Renal cortical epithelial cell (primary cell): ENCODE results near the gene APPL2. TPM values are rescaled to one million over a fixed set of nuclear protein-coding genes. Genes with fewer than 3 reads are reported as not detected.

Experiments used
- total RNA-seq: library from RNA; depleted of rRNA; stranded (reverse); fragments of >200 nt; gene quantifications from 2 replicates; pipeline ENCODE4 v1.2.3, GENCODE V29; 2014

Gene APPL2
- total RNA-seq, 1 donor from 2014 or later, result 111 TPM

Other genes starting within 250 kb of the APPL2 start
- gene NOPCHAP1, start 249.9 kb downstream of the APPL2 start, total RNA-seq, result 4.5 and 13.5 TPM in 2 replicates
- gene ALDH1L2, start 151.7 kb downstream of the APPL2 start, total RNA-seq, result 0.65 and 1.9 TPM in 2 replicates
- 107 and 169 TPM in 2 replicates for gene WASHC4, start 128.4 kb downstream of the APPL2 start, total RNA-seq
- gene C12orf75, start 94.5 kb upstream of the APPL2 start, total RNA-seq, result 468 and 490 TPM in 2 replicates